ENCODE data around the gene RAB11FIP4. TPM values are rescaled to one million over a fixed set of nuclear protein-coding genes. Genes with fewer than 3 reads are reported as not detected.

Gene RAB11FIP4
- total and polyA plus RNA-seq, 2 donors (not counting 3 experiments of a cell fraction or from before 2014, with no cell fraction given), result 0.08 to 0.38 TPM

DNA sequence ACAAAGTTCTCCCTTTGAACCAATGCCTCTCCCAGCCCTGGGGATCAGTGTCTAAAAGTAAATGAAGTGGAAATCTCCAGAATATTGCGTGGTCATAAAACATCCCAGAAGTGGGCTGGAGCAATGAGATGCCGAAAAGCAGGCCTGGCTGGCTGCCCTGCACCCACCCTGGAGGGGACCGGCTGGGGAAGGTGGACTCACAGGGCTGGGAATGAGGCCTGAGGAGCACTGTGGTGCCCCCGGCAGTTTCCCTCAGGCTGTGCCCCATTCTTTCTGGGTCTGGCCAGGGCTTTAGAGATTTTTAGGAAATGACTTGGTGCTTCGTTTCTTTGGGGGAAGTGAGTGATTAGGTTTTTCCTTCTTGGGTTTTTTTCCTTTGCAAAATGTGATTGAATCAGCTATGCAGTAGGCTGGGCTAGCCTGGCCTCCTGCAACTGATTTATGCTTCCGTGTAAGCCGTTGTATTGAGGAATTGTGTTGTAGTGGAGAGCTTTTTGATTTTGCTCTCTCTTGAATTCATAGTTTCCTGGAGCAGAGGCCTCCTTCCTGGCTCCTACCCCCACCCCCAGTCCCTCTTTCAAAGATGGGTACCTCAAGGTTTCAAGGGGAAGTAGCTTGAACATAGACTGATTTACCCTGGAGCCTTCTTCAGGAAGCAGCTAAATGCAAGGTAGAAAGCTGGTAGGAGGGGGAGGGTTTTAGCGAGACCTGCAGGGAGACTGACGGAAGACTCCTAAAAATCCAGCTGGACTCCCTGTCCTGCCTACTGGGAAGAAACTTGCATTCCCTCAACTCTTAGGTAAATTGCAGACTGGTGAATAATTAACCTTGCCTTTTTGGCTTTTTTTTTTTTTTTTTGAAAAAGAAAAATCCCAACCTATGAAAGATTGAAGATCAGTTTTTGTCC is 170.2 kb downstream of the RAB11FIP4 start:
- peak; percentile 82 for FAIRE-seq

More for the DNA sequence above, 170.2 kb downstream of the RAB11FIP4 start:
- Histone ChIP-seq H3K9me1 (replicated peaks; ENCODE audit: control insufficient read depth, extremely low read depth, insufficient read depth, low read length) (no peaks in the 10 kb centered on the region), H3K9me3 (replicated peaks; ENCODE audit: control insufficient read depth, insufficient read depth, low read length) (no peaks in the 10 kb centered on the region), H3K4me3 (replicated peaks in 1 of 3; ENCODE audit: insufficient read depth in 1 of 3, low read depth in 1 of 3, low read length in 3 of 3) (peak overlapping the region; percentile 10 to 89 (median 14)), H3K4me2 (ENCODE audit: insufficient read depth, low read length) (peak overlapping the region; percentile 90), H3K27ac (ENCODE audit: insufficient read depth, low read depth, low read length) (peak overlapping the region; percentile 91), H3K79me2 (ENCODE audit: control insufficient read depth, insufficient read depth, low read length) (peaks cover 75% of the 10 kb centered on the region), H2AFZ (ENCODE audit: low read depth, low read length) (no peak overlapping the region), H3K4me1 (ENCODE audit: control insufficient read depth, extremely low read depth, insufficient read depth, low read length) (peaks cover 30% of the 10 kb centered on the region), H3K27me3 (ENCODE audit: control insufficient read depth in 2 of 2, insufficient read depth in 2 of 2, low read length in 2 of 2) (no peaks in the 10 kb centered on the region), H4K20me1 (replicated peaks; ENCODE audit: control insufficient read depth, extremely low read depth, insufficient read depth, low read length) (no peaks in the 10 kb centered on the region), H3K36me3 (ENCODE audit: control insufficient read depth in 2 of 2, extremely low read depth in 1 of 2, insufficient read depth in 2 of 2, low read length in 2 of 2) (peaks cover 0 to 3% of the 10 kb centered on the region in 2 experiments), H3K9ac (replicated peaks; ENCODE audit: extremely low read depth, insufficient read depth, low read length) (peak overlapping the region; percentile 86)
- intact Hi-C loops (cut with micrococcal nuclease) (loop anchor here (1.0 kb wide), 3 partner anchors 20 to 340 kb away; partner anchors contain the start of gene UTP6), dilution Hi-C loops (cut with MboI; ENCODE audit: extremely low pct_ligation_motif_present, low sequenced_read_pairs) (no loop called here)
- TF ChIP-seq, protein P1, sequence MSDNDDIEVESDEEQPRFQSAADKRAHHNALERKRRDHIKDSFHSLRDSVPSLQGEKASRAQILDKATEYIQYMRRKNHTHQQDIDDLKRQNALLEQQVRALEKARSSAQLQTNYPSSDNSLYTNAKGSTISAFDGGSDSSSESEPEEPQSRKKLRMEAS (IDR thresholded peaks at IDR 0.05; ENCODE audit: insufficient read depth, insufficient read length), result no peak
- no peak for TF ChIP-seq JUN (IDR thresholded peaks at IDR 0.05; ENCODE audit: borderline replicate concordance, insufficient read depth, insufficient read length, low read depth)
- peak; percentile 73 for TF ChIP-seq FOS (IDR thresholded peaks at IDR 0.05; ENCODE audit: borderline replicate concordance, insufficient read depth, low read length)
- TF ChIP-seq, protein P2, sequence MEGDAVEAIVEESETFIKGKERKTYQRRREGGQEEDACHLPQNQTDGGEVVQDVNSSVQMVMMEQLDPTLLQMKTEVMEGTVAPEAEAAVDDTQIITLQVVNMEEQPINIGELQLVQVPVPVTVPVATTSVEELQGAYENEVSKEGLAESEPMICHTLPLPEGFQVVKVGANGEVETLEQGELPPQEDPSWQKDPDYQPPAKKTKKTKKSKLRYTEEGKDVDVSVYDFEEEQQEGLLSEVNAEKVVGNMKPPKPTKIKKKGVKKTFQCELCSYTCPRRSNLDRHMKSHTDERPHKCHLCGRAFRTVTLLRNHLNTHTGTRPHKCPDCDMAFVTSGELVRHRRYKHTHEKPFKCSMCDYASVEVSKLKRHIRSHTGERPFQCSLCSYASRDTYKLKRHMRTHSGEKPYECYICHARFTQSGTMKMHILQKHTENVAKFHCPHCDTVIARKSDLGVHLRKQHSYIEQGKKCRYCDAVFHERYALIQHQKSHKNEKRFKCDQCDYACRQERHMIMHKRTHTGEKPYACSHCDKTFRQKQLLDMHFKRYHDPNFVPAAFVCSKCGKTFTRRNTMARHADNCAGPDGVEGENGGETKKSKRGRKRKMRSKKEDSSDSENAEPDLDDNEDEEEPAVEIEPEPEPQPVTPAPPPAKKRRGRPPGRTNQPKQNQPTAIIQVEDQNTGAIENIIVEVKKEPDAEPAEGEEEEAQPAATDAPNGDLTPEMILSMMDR (IDR thresholded peaks at IDR 0.05; ENCODE audit: extremely low read depth in 1 of 2, insufficient read depth in 1 of 2, low read depth in 1 of 2, low read length in 2 of 2), result no peak
- peak; percentile 70 for TF ChIP-seq POLR2AphosphoS5 (IDR thresholded peaks at IDR 0.05; ENCODE audit: insufficient read depth, low read depth, low read length)
- TF ChIP-seq EZH2 (IDR thresholded peaks at IDR 0.05; ENCODE audit: borderline replicate concordance, low read depth, low read length, severe bottlenecking), result no peak
- TF ChIP-seq GATA2 (IDR thresholded peaks at IDR 0.05; ENCODE audit: insufficient read depth, insufficient read length, low read depth, low read length), result no peak
- no peak for TF ChIP-seq MYC (IDR thresholded peaks at IDR 0.05; ENCODE audit: low read depth, low read length)
- TF ChIP-seq POLR2A (IDR thresholded peaks at IDR 0.05; ENCODE audit: low read depth, low read length), result peak; percentile 50
- CTCF ChIA-PET, result interaction anchor here (0.8 to 9.7 kb wide), 10 partner anchors 9 to 281 kb away, joined by 3 to 187 read pairs (median 3); no protein-coding TSS in a partner anchor
- peak; percentile 77 for DNase-seq (ENCODE audit: low read depth, low spot score)
- POLR2A ChIA-PET, result interaction anchor here (1.8 to 2.4 kb wide), 2 partner anchors 19 to 161 kb away, joined by 5 to 8 read pairs; no protein-coding TSS in a partner anchor
- BruUV-seq (replicated peaks), result no TSS peak
